ENCODE data around the gene RUNDC3A. TPM values are rescaled to one million over a fixed set of nuclear protein-coding genes. Genes with fewer than 3 reads are reported as not detected.

The RUNDC3A gene
- total and polyA plus RNA-seq, 2 of the 8 experiments (the other 6 are each of a cell fraction or from before 2014, with no cell fraction given) = 6.4 to 13.8 TPM

- no peak for TF ChIP-seq SRF (IDR thresholded peaks at IDR 0.05; ENCODE audit: low read depth, low read length)
- TF ChIP-seq POU5F1 (IDR thresholded peaks at IDR 0.05; ENCODE audit: low read depth, low read length) = no peak
- TF ChIP-seq KDM5A (IDR thresholded peaks at IDR 0.05; ENCODE audit: low read length) = no peak
- no peak for TF ChIP-seq NANOG (IDR thresholded peaks at IDR 0.05; ENCODE audit: insufficient read depth, low read depth, low read length, poor library complexity, severe bottlenecking)
- no peak for TF ChIP-seq JUND (IDR thresholded peaks at IDR 0.05; ENCODE audit: low read length)
- TF ChIP-seq GABPA (IDR thresholded peaks at IDR 0.05; ENCODE audit: borderline replicate concordance, insufficient read depth, low read length) = no peak
- no peak for TF ChIP-seq MAX (IDR thresholded peaks at IDR 0.05)
Observed at GRCh38 chr17:44322236-44322895, 14.0 kb downstream of the RUNDC3A start (continued).
